PC-9 (cell line): ENCODE data around the gene OCA2. TPM values are rescaled to one million over a fixed set of nuclear protein-coding genes. Genes with fewer than 3 reads are reported as not detected.

ENCODE experiments used
- BruUV-seq: library from RNA; stranded (reverse); fragments of 400-500 nt; replicated peaks from 2 replicates; lab custom pipeline; 2021; lab: Mats Ljungman, UMichigan
- CTCF ChIA-PET: fragments of 300-600 bp; sonication (Branson Sonifier 250); formaldehyde crosslinking; loops from one replicate; lab custom pipeline; 2022; ENCODE audit warnings: antibody characterized with exemption; lab: Charles Lee
- POLR2A ChIA-PET: fragments of 300-600 bp; sonication (Branson Sonifier 250); formaldehyde crosslinking; loops from one replicate; lab custom pipeline; 2022; ENCODE audit warnings: antibody characterized with exemption; ENCODE audit not compliant: unreplicated experiment; lab: Charles Lee
- DNase-seq, 2 experiments: peaks; one replicate each; pipeline versions ENCODE4 v3.0.0 to v3.0.0-alpha.2; 2015 to 2022; ENCODE audit warnings: mixed read lengths in 1 of 2
- H2AFZ ChIP-seq: fragments of 200-600 bp; sonication (generic); 2 replicates; pipeline ENCODE4 v1.8.1; 2017; ENCODE audit warnings: antibody characterized with exemption
- H3F3A ChIP-seq: fragments of 200-600 bp; sonication (generic); 2 replicates; pipeline ENCODE4 v1.8.1; 2017; ENCODE audit warnings: antibody characterized with exemption, mild to moderate bottlenecking, low read depth; ENCODE audit not compliant: insufficient read depth
- H3K27ac ChIP-seq: fragments of 200-600 bp; sonication (generic); 2 replicates; pipeline ENCODE4 v1.6.1; 2016; ENCODE audit warnings: mixed run types
- H3K27me3 ChIP-seq: fragments of 200-600 bp; sonication (generic); 2 replicates; pipeline ENCODE4 v1.6.1; 2016; ENCODE audit warnings: low read depth, mixed run types; ENCODE audit not compliant: insufficient read depth
- H3K36me3 ChIP-seq: fragments of 200-600 bp; sonication (generic); 2 replicates; pipeline ENCODE4 v1.6.1; 2016; ENCODE audit warnings: low read depth, mixed run types
- H3K4me1 ChIP-seq: fragments of 200-600 bp; sonication (generic); replicated peaks from 2 replicates; pipeline ENCODE4 v1.6.1; 2016; ENCODE audit warnings: mixed run types; ENCODE audit not compliant: insufficient read depth
- H3K4me2 ChIP-seq: fragments of 200-600 bp; sonication (generic); 2 replicates; pipeline ENCODE4 v1.6.1; 2017; ENCODE audit warnings: mixed run types
- H3K4me3 ChIP-seq: fragments of 200-600 bp; sonication (generic); 2 replicates; pipeline ENCODE4 v1.6.1; 2016; ENCODE audit warnings: mixed run types
- H3K79me2 ChIP-seq: fragments of 200-600 bp; sonication (generic); 2 replicates; pipeline ENCODE4 v1.6.1; 2017; ENCODE audit warnings: low read depth, mixed run types
- H3K9me2 ChIP-seq: fragments of 200-600 bp; sonication (generic); 2 replicates; pipeline ENCODE4 v1.8.1; 2017; ENCODE audit warnings: mild to moderate bottlenecking; ENCODE audit not compliant: insufficient read depth
- H3K9me3 ChIP-seq: fragments of 200-600 bp; sonication (generic); 2 replicates; pipeline ENCODE4 v1.8.1; 2016; ENCODE audit warnings: low read depth; ENCODE audit not compliant: insufficient read depth
- H4K20me1 ChIP-seq: fragments of 200-600 bp; sonication (generic); 2 replicates; pipeline ENCODE4 v1.8.1; 2017; ENCODE audit not compliant: insufficient read depth
- CTCF ChIP-seq: fragments of 200-600 bp; sonication (generic); conservative IDR thresholded peaks from 2 replicates; pipeline ENCODE4 v1.6.1; 2017; ENCODE audit warnings: mixed run types, antibody characterized with exemption, mild to moderate bottlenecking, moderate library complexity
- EZH2 ChIP-seq: fragments of 200-600 bp; sonication (generic); IDR thresholded peaks from 2 replicates; pipeline ENCODE4 v1.8.0; 2017; ENCODE audit warnings: antibody characterized with exemption, low read depth
- intact Hi-C: fragments of 100-400 bp; cut with micrococcal nuclease; formaldehyde crosslinking; loops from one replicate; pipeline ENCODE4 v1.10.0; 2022; ENCODE audit not compliant: unreplicated experiment
- total RNA-seq: library from RNA; stranded (reverse); gene quantifications from 2 replicates; pipeline ENCODE4 v1.2.3, GENCODE V29; 2021

The OCA2 gene
- total RNA-seq, 1 experiment from 2014 or later = not detected

- DNase-seq = no peak
- no TSS peak for BruUV-seq
- intact Hi-C loops = no loop called here
- ChIA-PET CTCF (no interaction called here), POLR2A (no interaction called here)
- Histone ChIP-seq H3K9me2 (no peaks in the 10 kb centered on the region), H3K27ac (no peak overlapping the region), H3K9me3 (no peaks in the 10 kb centered on the region), H3K4me2 (no peak overlapping the region), H3K4me1 (no peaks in the 10 kb centered on the region), H3K36me3 (no peaks in the 10 kb centered on the region), H3K27me3 (peaks cover 8% of the 10 kb centered on the region; the same call in 1 of the 2 replicates), H4K20me1 (no peaks in the 10 kb centered on the region), H3K79me2 (no peaks in the 10 kb centered on the region), H3K4me3 (no peak overlapping the region), H2AFZ (no peak overlapping the region), H3F3A (no peaks in the 10 kb centered on the region)
- TF ChIP-seq EZH2 (no peak), CTCF (no peak)
These were observed 286.0 kb downstream of the OCA2 start for GRCh38 chr15:27813139-27813538.

- intact Hi-C loops = no loop called here
- Histone ChIP-seq H3K4me1 (no peaks in the 10 kb centered on the region), H3K4me2 (no peak overlapping the region), H3K79me2 (no peaks in the 10 kb centered on the region), H3K9me3 (no peaks in the 10 kb centered on the region), H3K9me2 (no peaks in the 10 kb centered on the region), H3K27ac (no peak overlapping the region), H3K27me3 (peaks cover 44% of the 10 kb centered on the region), H2AFZ (no peak overlapping the region), H3F3A (no peaks in the 10 kb centered on the region), H4K20me1 (no peaks in the 10 kb centered on the region), H3K36me3 (no peaks in the 10 kb centered on the region), H3K4me3 (no peak overlapping the region)
- ChIA-PET POLR2A (no interaction called here), CTCF (no interaction called here)
- no TSS peak for BruUV-seq
- DNase-seq = no peak
- TF ChIP-seq EZH2 = no peak
- no peak for TF ChIP-seq CTCF
These were observed 290.9 kb downstream of the OCA2 start for GRCh38 chr15:27808182-27808581.

- intact Hi-C loops = no loop called here
- Histone ChIP-seq H3K4me2 (no peak overlapping the region), H3K79me2 (no peaks in the 10 kb centered on the region), H3K9me3 (no peaks in the 10 kb centered on the region), H3K36me3 (no peaks in the 10 kb centered on the region), H3K27me3 (peaks cover 44% of the 10 kb centered on the region), H4K20me1 (no peaks in the 10 kb centered on the region), H3K27ac (no peak overlapping the region), H3K4me3 (no peak overlapping the region), H2AFZ (no peak overlapping the region), H3K9me2 (no peaks in the 10 kb centered on the region), H3F3A (no peaks in the 10 kb centered on the region), H3K4me1 (no peaks in the 10 kb centered on the region)
- BruUV-seq = no TSS peak
- POLR2A ChIA-PET = no interaction called here
- no peak for TF ChIP-seq CTCF
- TF ChIP-seq EZH2 = no peak
- CTCF ChIA-PET = no interaction called here
- DNase-seq = no peak
These were observed 291.8 kb downstream of the OCA2 start for GRCh38 chr15:27807335-27807734.
